Small intestine (tissue), 7 donors: ENCODE results near the gene SPNS1. TPM values are rescaled to one million over a fixed set of nuclear protein-coding genes. Genes with fewer than 3 reads are reported as not detected.

Source experiments
- DNase-seq, 2 donors: peaks; one replicate each; pipeline versions ENCODE4 v3.0.0 to v3.0.0-alpha.2; 2013
- FAIRE-seq: peaks from 2 replicates; lab custom pipeline; 2012; peaks lifted over from hg19 to GRCh38; lab: Jason Lieb, UNC
- H3K27ac ChIP-seq, 3 donors: one replicate each; pipeline ENCODE4 v1.5.1; 2013; ENCODE audit warnings: low read length in 2 of 3, mild to moderate bottlenecking in 2 of 3, control low read depth in 1 of 3, inconsistent platforms in 1 of 3, low read depth in 1 of 3, moderate library complexity in 1 of 3
- H3K27me3 ChIP-seq, 3 donors: one replicate each; pipeline ENCODE4 v1.6.1; 2013; ENCODE audit warnings: low read length in 3 of 3, inconsistent platforms in 1 of 3; ENCODE audit not compliant: control insufficient read depth in 3 of 3, insufficient read depth in 3 of 3
- H3K36me3 ChIP-seq, 3 donors: one replicate each; pipeline ENCODE4 v1.6.1; 2013; ENCODE audit warnings: low read length in 3 of 3, inconsistent platforms in 1 of 3, low read depth in 1 of 3, mild to moderate bottlenecking in 1 of 3, moderate library complexity in 1 of 3; ENCODE audit not compliant: control insufficient read depth in 3 of 3, insufficient read depth in 2 of 3
- H3K4me1 ChIP-seq, 3 donors: one replicate each; pipeline ENCODE4 v1.6.1; 2013; ENCODE audit warnings: low read length in 2 of 3, inconsistent platforms in 1 of 3, low read depth in 1 of 3, mild to moderate bottlenecking in 1 of 3, moderate library complexity in 1 of 3; ENCODE audit not compliant: control insufficient read depth in 3 of 3, insufficient read depth in 2 of 3
- H3K4me3 ChIP-seq, 3 donors: one replicate each; pipeline ENCODE4 v1.5.1; 2013; ENCODE audit warnings: low read length in 3 of 3, control low read depth in 1 of 3, inconsistent platforms in 1 of 3, low read depth in 1 of 3, mild to moderate bottlenecking in 1 of 3, moderate library complexity in 1 of 3
- H3K9me3 ChIP-seq, 2 donors: one replicate each; pipeline ENCODE4 v1.6.1; 2013; ENCODE audit warnings: low read depth in 1 of 2, low read length in 1 of 2; ENCODE audit not compliant: control insufficient read depth in 2 of 2, insufficient read depth in 1 of 2
- WGBS, 3 donors: extraction: QIAGEN DNeasy Blood & Tissue Kit; methylation state at CpG; one replicate each; pipeline ENCODE4 v1.1.7; 2013; 5-methylcytosine and 5-hydroxymethylcytosine counted together
- polyA plus RNA-seq, 4 donors: library from polyadenylated mRNA; stranded (reverse) in 3 of 4; unstranded in 1 of 4; fragments of 200-250 nt in 3 of 4; fragments of 120-200 nt in 1 of 4; gene quantifications; one replicate each; pipeline versions ENCODE4 v1.2.1 to v1.2.3, GENCODE V29; 2013
- donor health status: healthy with polysubstance abuse.
- donor health status: control.
- donor health status: control.
- donor health status: Bipolar disorder and iron deficiency.
- donor health status: healthy.

The SPNS1 gene
- polyA plus RNA-seq, 4 donors, result 41.7 to 68.8 (median 59.1) TPM

GRCh38 chr16:28986492-28986891, 11.9 kb downstream of the SPNS1 start:
- DNase-seq (no peak), FAIRE-seq (no peak)
- Histone ChIP-seq H3K4me3 (peak overlapping the region in 1 of 3 donors; percentile 48), H3K36me3 (peaks cover 4 to 78% (median 8%) of the 10 kb centered on the region in 3 donors), H3K27me3 (no peaks in the 10 kb centered on the region), H3K27ac (peak overlapping the region in 2 of 3 donors; percentile 32 to 33), H3K4me1 (no peaks in the 10 kb centered on the region), H3K9me3 (peaks cover 0 to 16% of the 10 kb centered on the region in 2 donors)
- WGBS, 3 donors, result 80 to 86% (median 84%) methylated on average over 8 to 13 of the region's 13 CpGs

- WGBS, 3 donors, result 83 to 90% (median 89%) methylated on average over 4 of the region's 4 CpGs
- Histone ChIP-seq H3K9me3 (peaks cover 0 to 13% of the 10 kb centered on the region in 2 donors), H3K4me3 (no peak overlapping the region), H3K36me3 (peaks cover 4 to 70% (median 8%) of the 10 kb centered on the region in 3 donors), H3K4me1 (no peaks in the 10 kb centered on the region), H3K27ac (no peak overlapping the region), H3K27me3 (no peaks in the 10 kb centered on the region)
- FAIRE-seq (no peak), DNase-seq (no peak)
Measured at GRCh38 chr16:28987170-28987853, 12.7 kb downstream of the SPNS1 start.

DNA sequence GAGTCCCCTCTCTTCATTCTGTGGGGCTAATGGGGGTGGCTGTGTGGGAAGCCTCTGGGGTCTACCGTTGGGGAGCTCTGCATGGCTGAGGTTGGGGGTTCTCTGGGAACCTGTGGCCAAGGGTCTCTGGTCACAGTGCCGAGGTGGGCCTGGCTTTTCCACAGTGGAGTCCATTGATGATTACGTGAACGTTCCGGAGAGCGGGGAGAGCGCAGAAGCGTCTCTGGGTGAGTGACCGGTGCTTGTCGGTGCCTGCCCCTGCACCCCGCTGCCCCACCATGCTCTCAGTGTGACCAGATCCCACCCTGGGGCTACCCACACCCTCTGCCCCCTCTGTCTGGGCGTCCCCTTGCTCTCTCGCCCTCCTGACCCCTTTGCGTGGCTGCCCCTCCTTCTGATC, 14.8 kb downstream of the SPNS1 start:
- 93 to 95% (median 94%) methylated on average over 14 of the region's 14 CpGs for WGBS, 3 donors
- Histone ChIP-seq H3K36me3 (peaks cover 2 to 49% (median 8%) of the 10 kb centered on the region in 3 donors), H3K9me3 (peaks cover 0 to 13% of the 10 kb centered on the region in 2 donors), H3K27me3 (no peaks in the 10 kb centered on the region), H3K4me1 (no peaks in the 10 kb centered on the region), H3K4me3 (no peak overlapping the region), H3K27ac (no peak overlapping the region)
- no peak for FAIRE-seq
- DNase-seq, result no peak

- H3K4me3 ChIP-seq, result no peak overlapping the region
- peaks cover 2 to 41% (median 6%) of the 10 kb centered on the region in 3 donors for H3K36me3 ChIP-seq
- WGBS, 3 donors, result 77 to 87% (median 83%) methylated on average over 11 of the region's 11 CpGs
- peaks cover 0 to 13% of the 10 kb centered on the region in 2 donors for H3K9me3 ChIP-seq
- no peak overlapping the region for H3K27ac ChIP-seq
- no peak for FAIRE-seq
- no peaks in the 10 kb centered on the region for H3K4me1 ChIP-seq
- no peaks in the 10 kb centered on the region for H3K27me3 ChIP-seq
- DNase-seq, result no peak
Measured at GRCh38 chr16:28990375-28991040, 15.9 kb downstream of the SPNS1 start.

- no peak for DNase-seq
- Histone ChIP-seq H3K27ac (no peak overlapping the region), H3K4me1 (no peaks in the 10 kb centered on the region), H3K36me3 (peaks cover 2 to 29% (median 5%) of the 10 kb centered on the region in 3 donors), H3K4me3 (no peak overlapping the region), H3K9me3 (peaks cover 0 to 8% of the 10 kb centered on the region in 2 donors), H3K27me3 (no peaks in the 10 kb centered on the region)
- WGBS, 3 donors, result 43 to 69% (median 63%) methylated on average over 8 of the region's 8 CpGs
- FAIRE-seq, result no peak
Measured at GRCh38 chr16:28991687-28992086, 17.1 kb downstream of the SPNS1 start.

GRCh38 chr16:28992496-28992895, 17.9 kb downstream of the SPNS1 start:
- no peak for DNase-seq
- H3K27ac ChIP-seq, result no peak overlapping the region
- H3K9me3 ChIP-seq, result peaks cover 0 to under 1% of the 10 kb centered on the region in 2 donors
- no peak for FAIRE-seq
- H3K36me3 ChIP-seq, result peaks cover 2 to 25% (median 2%) of the 10 kb centered on the region in 3 donors
- 84 to 93% (median 87%) methylated on average over 10 of the region's 10 CpGs for WGBS, 3 donors
- H3K4me3 ChIP-seq, result no peak overlapping the region
- H3K4me1 ChIP-seq, result no peaks in the 10 kb centered on the region
- H3K27me3 ChIP-seq, result no peaks in the 10 kb centered on the region

DNA sequence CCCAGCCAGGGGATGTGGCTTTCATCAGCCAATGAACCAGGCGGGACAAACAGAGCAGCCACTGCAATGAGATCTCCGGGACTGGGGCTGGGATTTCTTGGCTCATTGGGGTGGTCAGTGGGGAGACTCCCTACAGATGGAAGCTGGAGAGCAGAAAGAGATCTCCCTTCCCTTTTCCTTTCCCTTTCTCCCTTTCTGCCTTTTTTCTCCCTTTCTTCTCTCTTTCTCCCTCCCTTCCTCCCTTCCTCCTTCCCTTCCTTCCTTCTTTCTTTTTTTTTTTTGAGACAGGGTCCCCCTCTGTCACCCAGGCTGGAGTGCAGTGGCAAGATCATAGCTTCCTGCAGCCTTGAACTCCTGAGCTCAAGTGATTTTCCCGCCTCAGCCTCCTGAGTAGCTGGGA, 24.3 kb downstream of the SPNS1 start:
- Histone ChIP-seq H3K36me3 (no peaks in the 10 kb centered on the region), H3K4me1 (no peaks in the 10 kb centered on the region), H3K4me3 (no peak overlapping the region), H3K27me3 (no peaks in the 10 kb centered on the region), H3K27ac (no peak overlapping the region), H3K9me3 (no peaks in the 10 kb centered on the region)
- FAIRE-seq (no peak), DNase-seq (no peak)
- WGBS, 3 donors, result 77 to 80% (median 78%) methylated on average over 3 of the region's 3 CpGs

DNA sequence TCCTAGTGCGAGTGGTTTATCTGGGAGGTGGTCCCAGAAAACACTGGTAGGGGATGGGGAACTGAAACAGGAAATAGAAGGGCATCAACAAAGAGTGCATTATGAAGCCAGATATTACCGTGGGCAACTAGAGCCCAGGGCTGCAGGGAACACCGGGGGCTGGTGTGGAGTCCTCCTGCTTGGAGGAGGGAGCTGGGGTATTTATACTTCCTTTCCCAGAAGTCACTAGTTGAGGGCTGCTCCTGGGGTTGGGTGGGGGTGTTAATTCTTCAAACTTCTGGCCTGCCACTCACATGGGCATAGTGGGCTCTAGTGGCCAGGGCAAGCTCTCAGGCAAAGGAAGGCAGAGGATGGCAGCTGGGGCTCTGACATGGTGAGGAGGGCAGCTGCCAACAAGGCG, 25.0 kb downstream of the SPNS1 start:
- FAIRE-seq (no peak), DNase-seq (no peak)
- Histone ChIP-seq H3K4me3 (no peak overlapping the region), H3K27me3 (no peaks in the 10 kb centered on the region), H3K9me3 (no peaks in the 10 kb centered on the region), H3K36me3 (no peaks in the 10 kb centered on the region), H3K27ac (no peak overlapping the region), H3K4me1 (no peaks in the 10 kb centered on the region)
- 66 to 75% (median 74%) methylated on average over 4 of the region's 4 CpGs for WGBS, 3 donors
